NCI-H2196 (cell line): Measurements from ENCODE around the gene KCNQ2.

Experiments
- DNase-seq: peaks from one replicate; lab custom pipeline; 2025; ENCODE audit not compliant: unreplicated experiment; lab: John Stamatoyannopoulos, UW

The KCNQ2 gene

DNA sequence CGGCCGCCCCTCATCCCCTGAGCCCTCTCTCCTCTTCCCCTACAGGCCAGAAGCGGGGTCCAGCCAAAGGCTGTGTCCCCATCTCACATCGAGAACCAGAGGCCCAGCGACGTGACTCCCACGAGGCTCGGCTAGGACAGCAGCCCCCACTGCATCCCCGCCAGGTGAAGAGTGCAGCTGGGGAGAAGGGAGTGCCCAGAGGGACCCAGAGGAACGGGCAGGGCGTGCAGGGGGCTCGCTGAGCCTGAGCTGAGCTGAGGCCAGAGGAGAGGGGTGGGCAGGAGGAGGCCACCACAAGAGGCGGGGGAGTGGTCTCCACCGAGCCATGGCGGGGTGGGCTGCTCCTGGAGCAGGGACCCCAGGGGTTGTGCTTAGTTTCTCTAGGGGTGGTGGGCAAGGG is 32.6 kb downstream of the KCNQ2 start:
- no peak for DNase-seq

- no peak for DNase-seq
These were observed 34.3 kb downstream of the KCNQ2 start for GRCh38 chr20:63438121-63438520.

- no peak for DNase-seq
These were observed 36.9 kb downstream of the KCNQ2 start for GRCh38 chr20:63435552-63435951.

- DNase-seq, result peak; percentile 75
These were observed 37.7 kb downstream of the KCNQ2 start for GRCh38 chr20:63434599-63435378.

GRCh38 chr20:63433756-63434531 is 38.5 kb downstream of the KCNQ2 start:
- no peak for DNase-seq

DNA sequence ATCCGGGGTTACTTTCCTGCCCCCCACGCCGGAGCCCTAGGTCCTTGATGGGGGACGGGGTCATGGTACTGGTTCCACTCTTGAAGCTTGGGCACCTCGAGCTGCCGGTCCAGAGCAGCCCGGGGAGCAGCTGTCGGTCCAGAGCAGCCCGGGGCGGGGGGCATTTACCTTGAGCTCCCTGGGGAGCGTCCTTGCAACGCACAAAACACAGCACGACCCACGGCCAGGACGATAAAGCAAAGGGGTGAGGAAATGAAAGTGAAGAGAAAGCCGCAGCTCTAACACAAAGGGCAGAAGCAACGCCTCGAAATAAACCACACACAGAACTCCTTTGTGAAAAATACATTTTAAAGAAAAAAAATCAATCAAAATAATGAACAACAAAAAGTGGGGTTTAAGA is 39.1 kb downstream of the KCNQ2 start:
- no peak for DNase-seq

- DNase-seq, result no peak
These were observed 39.7 kb downstream of the KCNQ2 start for GRCh38 chr20:63432577-63433325.

- DNase-seq, result no peak
These were observed 40.5 kb downstream of the KCNQ2 start for GRCh38 chr20:63431944-63432343.

GRCh38 chr20:63430891-63431290 is 41.6 kb downstream of the KCNQ2 start:
- no peak for DNase-seq

GRCh38 chr20:63429992-63430391 is 42.5 kb downstream of the KCNQ2 start:
- DNase-seq, result no peak

DNA sequence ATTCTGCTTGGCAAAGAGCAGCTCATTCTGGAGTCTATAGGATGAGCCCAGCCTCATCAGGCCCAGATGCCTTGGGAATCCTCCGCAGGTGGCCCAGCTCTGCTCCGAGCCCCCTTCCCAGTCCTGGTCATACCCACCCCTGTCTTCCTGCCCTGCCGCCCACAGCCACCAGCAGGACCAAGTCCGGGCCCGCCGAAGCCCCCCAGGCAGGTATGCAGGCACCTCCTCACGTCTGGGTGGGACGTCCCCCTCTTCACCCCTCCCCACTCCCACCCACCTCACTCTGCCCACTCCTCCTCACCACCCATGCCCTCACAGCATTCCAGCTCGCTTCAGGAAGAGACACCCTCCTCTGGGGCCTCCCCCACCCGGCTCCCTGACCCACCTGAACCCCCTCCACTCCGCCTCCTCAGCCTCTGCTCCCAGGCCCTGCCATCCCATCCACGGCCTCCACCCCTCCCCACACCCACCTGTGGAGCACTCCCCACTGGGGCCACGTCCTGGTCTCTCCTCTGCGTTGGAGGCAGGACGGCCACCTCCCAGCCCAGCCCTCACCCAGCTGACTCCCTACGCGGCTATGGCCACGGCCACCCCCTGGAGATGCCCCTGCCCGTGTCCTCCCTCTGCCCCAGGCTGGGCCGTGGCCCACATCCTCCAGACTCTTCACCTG is 43.4 kb downstream of the KCNQ2 start:
- no peak for DNase-seq

GRCh38 chr20:63427724-63428330 is 44.6 kb downstream of the KCNQ2 start:
- no peak for DNase-seq

- DNase-seq, result no peak
These were observed 45.2 kb downstream of the KCNQ2 start for GRCh38 chr20:63427206-63427605.

DNA sequence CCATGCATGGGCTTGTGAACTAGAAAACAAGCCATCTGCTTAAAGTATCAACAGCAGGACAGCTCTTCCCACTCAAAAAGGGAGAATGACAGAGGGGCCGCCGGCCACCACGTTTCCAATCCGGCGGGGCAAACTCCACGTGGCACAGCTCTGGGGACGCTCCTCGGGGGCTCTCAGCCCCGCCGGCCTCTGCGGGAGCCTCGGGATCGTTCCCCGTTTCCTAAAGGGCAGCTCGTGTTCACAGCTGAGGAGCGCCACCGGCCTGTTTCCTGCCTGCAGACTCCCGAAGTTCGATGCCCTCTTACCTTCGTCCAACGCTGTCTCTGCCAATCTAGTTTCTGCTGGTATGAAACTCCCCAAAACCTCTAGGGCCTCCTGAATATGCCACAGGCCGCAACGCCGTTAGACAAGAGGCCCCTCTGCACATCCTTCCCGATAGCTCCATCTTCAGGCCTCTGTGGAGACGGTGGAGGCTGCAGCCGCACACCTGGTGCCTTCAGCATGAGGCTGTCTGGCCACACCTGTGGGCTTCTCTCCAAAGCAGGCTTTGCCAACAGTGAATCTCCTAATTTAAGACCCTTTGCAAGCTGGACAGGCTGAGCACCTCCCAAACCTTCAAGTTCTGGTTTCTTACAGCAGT is 46.5 kb downstream of the KCNQ2 start:
- DNase-seq, result no peak

DNA sequence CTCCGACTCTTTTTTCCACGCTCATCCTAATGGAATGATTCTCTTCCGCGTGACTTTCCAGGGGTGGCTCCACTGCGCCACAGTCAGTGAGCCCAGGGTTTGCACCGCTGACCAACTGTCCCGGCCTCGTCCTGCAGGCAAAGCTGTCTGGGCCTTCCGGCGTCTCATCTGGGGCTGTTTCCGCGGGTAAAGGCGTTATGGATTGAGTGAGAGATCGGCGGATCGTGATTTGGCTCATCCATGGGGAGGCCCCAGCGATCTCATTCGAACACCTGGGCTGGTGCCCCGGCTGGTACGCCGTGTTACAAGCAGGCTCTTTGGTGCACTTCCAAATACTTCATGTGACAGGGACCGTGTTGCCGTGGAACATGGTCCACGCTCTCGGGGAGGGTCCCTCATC is 47.8 kb downstream of the KCNQ2 start:
- no peak for DNase-seq

DNA sequence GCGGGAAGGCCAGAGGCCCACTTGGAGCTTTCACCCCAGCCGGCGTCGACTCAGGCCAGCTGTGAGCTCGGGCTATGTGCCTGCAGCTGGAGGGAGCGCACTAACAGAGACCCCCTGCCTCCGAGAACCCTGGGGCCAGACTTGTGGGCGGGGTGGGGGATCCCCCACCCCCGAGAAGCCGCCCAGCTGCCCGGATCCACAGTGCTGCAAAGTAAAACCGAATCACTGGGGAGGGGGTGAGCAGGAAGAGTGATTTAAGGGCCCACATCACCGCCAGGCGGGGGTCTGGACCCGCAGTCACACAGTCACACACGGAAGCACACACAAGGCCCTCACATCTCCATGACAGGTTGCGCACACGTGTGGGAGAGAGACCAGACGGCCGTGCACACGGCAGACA is 48.7 kb downstream of the KCNQ2 start:
- no peak for DNase-seq

GRCh38 chr20:63422653-63423052 is 49.8 kb downstream of the KCNQ2 start:
- DNase-seq, result no peak

DNA sequence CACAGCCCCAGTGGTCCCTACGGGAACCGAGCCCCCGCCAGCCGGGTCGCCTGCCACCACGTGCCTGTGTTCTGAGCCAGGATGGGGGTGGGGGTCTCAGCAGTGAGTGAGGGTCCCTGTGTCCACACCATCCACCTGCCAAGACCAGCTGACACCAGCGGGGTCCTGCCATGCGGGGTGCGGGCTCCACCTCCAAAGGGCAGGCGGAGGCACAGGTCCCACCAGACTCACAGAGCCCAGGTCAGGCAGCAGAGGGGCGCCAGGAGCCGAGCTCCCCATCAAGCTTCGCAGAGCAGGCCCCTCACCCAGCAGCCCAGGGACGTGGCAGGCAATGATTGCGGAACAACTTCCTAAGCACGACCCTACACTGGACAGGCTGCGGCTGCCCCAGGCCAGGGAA is 50.5 kb downstream of the KCNQ2 start:
- DNase-seq, result no peak

GRCh38 chr20:63421094-63421692 is 51.3 kb downstream of the KCNQ2 start:
- no peak for DNase-seq
